K562 (cell line): ENCODE data around the gene NR5A2. TPM values are rescaled to one million over a fixed set of nuclear protein-coding genes. Genes with fewer than 3 reads are reported as not detected.

Experiments used
- ATAC-seq: fragments of 200-7000 bp; cut with Tn5 transposase; 3 replicates; pipeline ENCODE4 v1.9.1; 2020; ENCODE audit warnings: moderate library complexity
- BruUV-seq: library from RNA; stranded (reverse); fragments of 400-500 nt; replicated peaks from 2 replicates; lab custom pipeline; 2021; lab: Mats Ljungman, UMichigan
- CTCF ChIA-PET: fragments of 300-600 bp; formaldehyde crosslinking; extraction: SDS; loops from one replicate; lab custom pipeline; 2021; ENCODE audit warnings: low intra/inter-chr PET ratio; lab: Yijun Ruan, JAX
- POLR2A ChIA-PET: fragments of 300-600, 350-650 bp; sonication (Branson Sonifier 250); formaldehyde crosslinking; extraction: SDS; loops from one replicate; lab custom pipeline; 2021; ENCODE audit warnings: antibody characterized with exemption, inconsistent platforms; lab: Yijun Ruan, JAX
- DNase-seq, 4 experiments: peaks; one replicate each; pipeline versions ENCODE4 v3.0.0 to v3.0.0-alpha.2; 2011 to 2018; ENCODE audit warnings: low spot score in 3 of 4, mixed read lengths in 3 of 4; ENCODE audit errors: extremely low read depth in 1 of 4
- FAIRE-seq: peaks from 2 replicates; lab custom pipeline; 2011; peaks lifted over from hg19 to GRCh38; lab: Jason Lieb, UNC
- H2AFZ ChIP-seq: 2 replicates; pipeline ENCODE4 v1.6.0; 2011; ENCODE audit warnings: low read depth, low read length, control low read depth, inconsistent platforms
- H3K27ac ChIP-seq: fragments of 200-600 bp; 3 replicates; pipeline ENCODE4 v1.8.0; 2011; ENCODE audit warnings: low read depth, mild to moderate bottlenecking, control low read depth, inconsistent platforms, low read length, moderate library complexity, mixed read lengths; ENCODE audit errors: extremely low read depth
- H3K27me3 ChIP-seq, 2 experiments: fragments of 300-600 bp in 1 of 2; 2 replicates in 1 of 2; 3 replicates in 1 of 2; pipeline versions ENCODE4 v1.6.0 to v1.8.0; 2011; ENCODE audit warnings: inconsistent platforms in 2 of 2, low read length in 2 of 2, mild to moderate bottlenecking in 1 of 2, mixed read lengths in 1 of 2, moderate library complexity in 1 of 2; ENCODE audit not compliant: control insufficient read depth in 2 of 2, insufficient read depth in 2 of 2
- H3K36me3 ChIP-seq: fragments of 300-600 bp; 3 replicates; pipeline ENCODE4 v1.8.0; 2011; ENCODE audit warnings: mild to moderate bottlenecking, low read length, inconsistent platforms; ENCODE audit not compliant: control insufficient read depth, insufficient read depth
- H3K4me1 ChIP-seq, 2 experiments: fragments of 200-600 bp in 1 of 2; replicated peaks in 1 of 2; 2 replicates in 1 of 2; 3 replicates in 1 of 2; pipeline versions ENCODE4 v1.5.1 to v1.8.0; 2011; ENCODE audit warnings: inconsistent platforms in 2 of 2, low read length in 2 of 2, mild to moderate bottlenecking in 1 of 2, mixed read lengths in 1 of 2, moderate library complexity in 1 of 2; ENCODE audit not compliant: control insufficient read depth in 2 of 2, insufficient read depth in 2 of 2
- H3K4me2 ChIP-seq: 2 replicates; pipeline ENCODE4 v1.6.1; 2011; ENCODE audit warnings: low read length, control low read depth, inconsistent platforms, mixed read lengths; ENCODE audit not compliant: insufficient read depth
- H3K4me3 ChIP-seq: fragments of 200-600 bp; sonication (generic), shearing (Covaris generic); 2 replicates; pipeline ENCODE4 v1.5.1; 2016; ENCODE audit warnings: control low read depth, inconsistent platforms
- H3K79me2 ChIP-seq: fragments of 200-600 bp; 3 replicates; pipeline ENCODE4 v1.8.0; 2011; ENCODE audit warnings: low read length, inconsistent platforms; ENCODE audit not compliant: control insufficient read depth, insufficient read depth
- H3K9ac ChIP-seq, 2 experiments: 2 replicates each; pipeline versions ENCODE4 v1.6.0 to v1.6.1; 2011; ENCODE audit warnings: low read depth in 2 of 2, low read length in 2 of 2, control low read depth in 1 of 2, inconsistent platforms in 1 of 2, mild to moderate bottlenecking in 1 of 2, mixed read lengths in 1 of 2; ENCODE audit not compliant: insufficient read depth in 1 of 2
- H3K9me1 ChIP-seq: one replicate; pipeline ENCODE4 v1.6.0; 2011; ENCODE audit warnings: inconsistent platforms, mild to moderate bottlenecking, low read length, moderate library complexity; ENCODE audit not compliant: control insufficient read depth, insufficient read depth
- H3K9me3 ChIP-seq: replicated peaks from 2 replicates; pipeline ENCODE4 v1.5.1; 2011; ENCODE audit warnings: low read depth, low read length, inconsistent platforms; ENCODE audit not compliant: control insufficient read depth, insufficient read depth
- H4K20me1 ChIP-seq: replicated peaks from 2 replicates; pipeline ENCODE4 v1.6.1; 2011; ENCODE audit warnings: low read length, inconsistent platforms, mixed read lengths; ENCODE audit not compliant: control insufficient read depth, insufficient read depth
- CCNT2 ChIP-seq: IDR thresholded peaks from 2 replicates; pipeline ENCODE4 v1.6.1; 2011; ENCODE audit warnings: borderline replicate concordance, low read depth, mild to moderate bottlenecking, moderate library complexity, mixed read lengths, low read length; ENCODE audit not compliant: insufficient read length; ENCODE audit errors: extremely low read depth
- EGR1 ChIP-seq: fragments of 450-650 bp; conservative IDR thresholded peaks from 2 replicates; pipeline ENCODE4 v1.6.1; 2017; ENCODE audit warnings: mild to moderate bottlenecking
- NR2F6 ChIP-seq: fragments of 450-650 bp; formaldehyde crosslinking; IDR thresholded peaks from 2 replicates; pipeline ENCODE4 v1.4.0; 2020; ENCODE audit warnings: mild to moderate bottlenecking
- TARDBP ChIP-seq: fragments of 450-650 bp; IDR thresholded peaks from 2 replicates; pipeline ENCODE4 v1.6.1; 2016
- ZBTB34 ChIP-seq: fragments of 250-450 bp; sonication (Bioruptor Pico); IDR thresholded peaks from 2 replicates; pipeline ENCODE4 v1.8.0; 2021; ENCODE audit warnings: mild to moderate bottlenecking, moderate library complexity
- ZNF124 ChIP-seq: sonication (generic); formaldehyde crosslinking; IDR thresholded peaks from 2 replicates; pipeline ENCODE4 v1.8.1; 2022; ENCODE audit warnings: missing genetic modification reagents
- ZNF445 ChIP-seq: fragments of 250-450 bp; sonication (Bioruptor Pico); IDR thresholded peaks from 2 replicates; pipeline ENCODE4 v1.4.0; 2020; ENCODE audit warnings: low read depth, mild to moderate bottlenecking, moderate library complexity
- WGBS: fragments of 100-300 bp; shearing (Covaris generic); methylation state at CpG from one replicate; pipeline ENCODE4 v1.1.6; 2016; ENCODE audit warnings: low coverage, mixed read lengths; ENCODE audit not compliant: insufficient coverage; ENCODE audit errors: missing lambda C conversion rate; 5-methylcytosine and 5-hydroxymethylcytosine counted together
- in situ Hi-C: fragments of 300-500 bp; cut with MboI; formaldehyde crosslinking; loops from 4 replicates; pipeline ENCODE4 v1.15.0; 2018; ENCODE audit warnings: inconsistent platforms, mixed read lengths
- intact Hi-C: fragments of 100-400 bp; cut with micrococcal nuclease; formaldehyde crosslinking; loops from 2 replicates; pipeline ENCODE4 v1.14.2; 2022
- polyA plus RNA-seq, 8 experiments: library from polyadenylated mRNA; depleted of rRNA in 4 of 8; stranded (reverse) in 5 of 8; unstranded in 3 of 8; fragments of >200 nt; fragmentation: Nextera tagmentation in 2 of 8; fragmentation: Illumina TruSeq in 1 of 8; extraction: Ambion mirVana in 2 of 8; extraction: Trizol in 1 of 8; gene quantifications; 2 replicates each; pipeline versions ENCODE4 v1.2.1 to v1.2.3, GENCODE V29; 2011 to 2014; ENCODE audit warnings: inconsistent platforms in 1 of 8, missing spikeins in 1 of 8
- total RNA-seq, 7 experiments: library from RNA; depleted of rRNA in 6 of 7; stranded (reverse); fragments of >200 nt in 6 of 7; fragmentation: Illumina TruSeq in 2 of 7; extraction: Trizol in 2 of 7; gene quantifications; 2 replicates each; pipeline versions ENCODE4 v1.2.1 to v1.2.3, GENCODE V29; 2011 to 2021; ENCODE audit warnings: low replicate concordance in 1 of 7
- TF ChIP-seq, protein P1 (sequence below): fragments of 450-650 bp; formaldehyde crosslinking; IDR thresholded peaks from 2 replicates; pipeline ENCODE4 v1.4.0; 2020; ENCODE audit warnings: mild to moderate bottlenecking, mixed read lengths
- TF ChIP-seq, protein P2 (sequence below): fragments of 450-650 bp; IDR thresholded peaks from 2 replicates; pipeline ENCODE4 v1.6.1; 2016; ENCODE audit warnings: missing biosample characterization, missing genetic modification characterization

The NR5A2 gene
- total and polyA plus RNA-seq, 9 of the 15 experiments (the other 6 are each of a cell fraction or from before 2014, with no cell fraction given), result 0.13 to 0.40 (median 0.29) TPM

DNA sequence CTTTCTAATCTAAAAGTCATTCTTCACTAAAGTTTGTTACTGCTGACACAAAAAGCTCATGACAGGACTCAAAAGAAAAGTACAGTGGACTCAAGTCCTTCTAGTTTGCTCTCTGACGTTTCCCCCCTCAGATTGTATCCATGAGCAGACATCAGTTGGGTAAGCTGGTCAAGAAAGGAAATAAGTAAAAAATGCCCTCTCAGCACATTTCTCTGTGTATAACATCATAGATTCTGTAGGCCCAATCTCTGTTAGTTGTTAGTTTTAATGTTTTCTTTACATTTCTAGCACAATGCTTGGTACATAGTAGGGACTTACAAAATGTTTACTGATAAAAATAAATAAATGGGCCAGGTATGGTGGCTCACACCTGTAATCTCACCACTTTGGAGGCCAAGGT lies 96.8 kb downstream of the NR5A2 start (continued):
- TF ChIP-seq, protein P1, sequence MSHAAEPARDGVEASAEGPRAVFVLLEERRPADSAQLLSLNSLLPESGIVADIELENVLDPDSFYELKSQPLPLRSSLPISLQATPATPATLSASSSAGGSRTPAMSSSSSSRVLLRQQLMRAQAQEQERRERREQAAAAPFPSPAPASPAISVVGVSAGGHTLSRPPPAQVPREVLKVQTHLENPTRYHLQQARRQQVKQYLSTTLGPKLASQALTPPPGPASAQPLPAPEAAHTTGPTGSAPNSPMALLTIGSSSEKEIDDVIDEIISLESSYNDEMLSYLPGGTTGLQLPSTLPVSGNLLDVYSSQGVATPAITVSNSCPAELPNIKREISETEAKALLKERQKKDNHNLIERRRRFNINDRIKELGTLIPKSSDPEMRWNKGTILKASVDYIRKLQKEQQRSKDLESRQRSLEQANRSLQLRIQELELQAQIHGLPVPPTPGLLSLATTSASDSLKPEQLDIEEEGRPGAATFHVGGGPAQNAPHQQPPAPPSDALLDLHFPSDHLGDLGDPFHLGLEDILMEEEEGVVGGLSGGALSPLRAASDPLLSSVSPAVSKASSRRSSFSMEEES, result no peak
- TF ChIP-seq NR2F6 (no peak), ZBTB34 (CRISPR knock-in tag) (no peak), ZNF124 (CRISPR knock-in tag) (no peak), TARDBP (no peak), EGR1 (no peak), ZNF445 (CRISPR knock-in tag) (no peak), CCNT2 (no peak)

- DNase-seq (no peak), ATAC-seq (no peak), FAIRE-seq (peak; percentile 11)
- in situ Hi-C loops, result no loop called here
- no peaks in the 10 kb centered on the region for H3K9me1 ChIP-seq
- TF ChIP-seq, protein P2, sequence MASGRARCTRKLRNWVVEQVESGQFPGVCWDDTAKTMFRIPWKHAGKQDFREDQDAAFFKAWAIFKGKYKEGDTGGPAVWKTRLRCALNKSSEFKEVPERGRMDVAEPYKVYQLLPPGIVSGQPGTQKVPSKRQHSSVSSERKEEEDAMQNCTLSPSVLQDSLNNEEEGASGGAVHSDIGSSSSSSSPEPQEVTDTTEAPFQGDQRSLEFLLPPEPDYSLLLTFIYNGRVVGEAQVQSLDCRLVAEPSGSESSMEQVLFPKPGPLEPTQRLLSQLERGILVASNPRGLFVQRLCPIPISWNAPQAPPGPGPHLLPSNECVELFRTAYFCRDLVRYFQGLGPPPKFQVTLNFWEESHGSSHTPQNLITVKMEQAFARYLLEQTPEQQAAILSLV (tag), result no peak
- POLR2A ChIA-PET, result interaction anchor here (1.5 kb wide), 1 partner anchor 8 kb away, joined by 4 read pairs; no protein-coding TSS in a partner anchor
- no peaks in the 10 kb centered on the region for H3K36me3 ChIP-seq
- no peak overlapping the region for H3K4me2 ChIP-seq
- H3K4me1 ChIP-seq, result no peaks in the 10 kb centered on the region
- intact Hi-C loops, result no loop called here
- H2AFZ ChIP-seq, result no peak overlapping the region
- no peaks in the 10 kb centered on the region for H4K20me1 ChIP-seq
- CTCF ChIA-PET, result no interaction called here
- no peak overlapping the region for H3K9ac ChIP-seq
- H3K4me3 ChIP-seq, result no peak overlapping the region
- no peaks in the 10 kb centered on the region for H3K9me3 ChIP-seq
- peaks cover 3 to 7% of the 10 kb centered on the region in 2 experiments; a peak in 4 of 5 replicates for H3K27me3 ChIP-seq
- no TSS peak for BruUV-seq
- H3K27ac ChIP-seq, result no peak overlapping the region
- WGBS, result 2% methylated on average over 7 of the region's 7 CpGs
- H3K79me2 ChIP-seq, result no peaks in the 10 kb centered on the region
These were observed 100.6 kb downstream of the NR5A2 start for GRCh38 chr1:200128081-200128480.
